GM18861 (cell line): Measurements from ENCODE around the gene PRKG1.

Source experiments
- ATAC-seq: cut with Tn5 transposase; IDR thresholded peaks from one replicate; pipeline ENCODE4 v1.9.1; 2021; ENCODE audit not compliant: unreplicated experiment

PRKG1 gene

GRCh38 chr10:52077814-52078213, 1003.5 kb downstream of the PRKG1 start:
- ATAC-seq: no peak

- ATAC-seq: no peak
These were observed 1004.2 kb downstream of the PRKG1 start for GRCh38 chr10:52078397-52078937.

- ATAC-seq: peak; percentile 57
These were observed 1008.0 kb downstream of the PRKG1 start for GRCh38 chr10:52082307-52082706.

GRCh38 chr10:52083422-52083821, 1009.1 kb downstream of the PRKG1 start:
- ATAC-seq: no peak

- no peak for ATAC-seq
These were observed 1018.1 kb downstream of the PRKG1 start for GRCh38 chr10:52092390-52092789.

- ATAC-seq: no peak
These were observed 1023.8 kb downstream of the PRKG1 start for GRCh38 chr10:52098130-52098529.

- no peak for ATAC-seq
These were observed 1024.8 kb downstream of the PRKG1 start for GRCh38 chr10:52099026-52099600.

- ATAC-seq: no peak
These were observed 1025.8 kb downstream of the PRKG1 start for GRCh38 chr10:52100011-52100547.

GRCh38 chr10:52105301-52105700, 1031.0 kb downstream of the PRKG1 start:
- ATAC-seq: no peak

- ATAC-seq: no peak
These were observed 1031.7 kb downstream of the PRKG1 start for GRCh38 chr10:52106011-52106410.

GRCh38 chr10:52106899-52107298, 1032.6 kb downstream of the PRKG1 start:
- ATAC-seq: no peak

GRCh38 chr10:52108236-52108635, 1033.9 kb downstream of the PRKG1 start:
- ATAC-seq: no peak

GRCh38 chr10:52110576-52110975, 1036.3 kb downstream of the PRKG1 start:
- no peak for ATAC-seq

GRCh38 chr10:52111101-52111891, 1037.0 kb downstream of the PRKG1 start:
- no peak for ATAC-seq

GRCh38 chr10:52115823-52116222, 1041.5 kb downstream of the PRKG1 start:
- ATAC-seq: no peak

- no peak for ATAC-seq
These were observed 1045.2 kb downstream of the PRKG1 start for GRCh38 chr10:52119507-52119906.

GRCh38 chr10:52121688-52122087, 1047.4 kb downstream of the PRKG1 start:
- no peak for ATAC-seq

GRCh38 chr10:52128056-52128683, 1053.9 kb downstream of the PRKG1 start:
- ATAC-seq: no peak

- ATAC-seq: no peak
These were observed 1055.3 kb downstream of the PRKG1 start for GRCh38 chr10:52129410-52130178.

GRCh38 chr10:52135101-52135500, 1060.8 kb downstream of the PRKG1 start:
- no peak for ATAC-seq

GRCh38 chr10:52136921-52137320, 1062.6 kb downstream of the PRKG1 start:
- ATAC-seq: no peak
